ENCODE measurements around the gene TTYH3.

Gene TTYH3

DNA sequence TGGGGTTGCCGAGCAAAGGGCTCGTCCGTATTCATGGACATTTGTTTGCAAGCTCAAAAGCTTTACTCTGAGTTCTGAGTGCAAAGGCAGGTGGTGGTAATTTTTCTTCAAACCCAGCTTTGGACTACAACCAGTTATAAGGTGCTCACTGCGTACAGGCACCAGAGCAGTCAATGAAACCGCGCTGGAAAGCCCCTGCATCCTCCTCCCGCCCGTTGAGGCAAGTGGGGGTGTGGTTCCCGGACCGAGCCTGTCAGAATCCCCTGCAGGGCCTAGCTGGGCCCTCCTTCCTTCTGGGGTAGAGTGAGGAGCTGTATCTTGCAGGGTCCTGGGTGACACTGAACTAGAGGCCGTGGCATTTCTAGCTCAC is 78.5 kb downstream of the TTYH3 start:
- POLR2A ChIA-PET, result interaction anchor here (1.2 to 1.3 kb wide), 2 partner anchors 9 to 101 kb away, joined by 4 read pairs; no protein-coding TSS in a partner anchor
- no peak for DNase-seq (ENCODE audit: extremely low spot score)
- TF ChIP-seq FOXK2 (IDR thresholded peaks at IDR 0.05) (no peak), TARDBP (IDR thresholded peaks at IDR 0.05) (no peak), L3MBTL2 (conservative IDR thresholded peaks at IDR 0.05) (no peak), ELF4 (IDR thresholded peaks at IDR 0.05) (no peak), FOXM1 (IDR thresholded peaks at IDR 0.05; ENCODE audit: borderline replicate concordance) (no peak), BHLHE40 (IDR thresholded peaks at IDR 0.05; ENCODE audit: borderline replicate concordance) (no peak), CTBP1 (IDR thresholded peaks at IDR 0.05; ENCODE audit: borderline replicate concordance) (no peak), SUZ12 (IDR thresholded peaks at IDR 0.05) (no peak), ARNT (IDR thresholded peaks at IDR 0.05) (no peak)
- TF ChIP-seq, protein P1, sequence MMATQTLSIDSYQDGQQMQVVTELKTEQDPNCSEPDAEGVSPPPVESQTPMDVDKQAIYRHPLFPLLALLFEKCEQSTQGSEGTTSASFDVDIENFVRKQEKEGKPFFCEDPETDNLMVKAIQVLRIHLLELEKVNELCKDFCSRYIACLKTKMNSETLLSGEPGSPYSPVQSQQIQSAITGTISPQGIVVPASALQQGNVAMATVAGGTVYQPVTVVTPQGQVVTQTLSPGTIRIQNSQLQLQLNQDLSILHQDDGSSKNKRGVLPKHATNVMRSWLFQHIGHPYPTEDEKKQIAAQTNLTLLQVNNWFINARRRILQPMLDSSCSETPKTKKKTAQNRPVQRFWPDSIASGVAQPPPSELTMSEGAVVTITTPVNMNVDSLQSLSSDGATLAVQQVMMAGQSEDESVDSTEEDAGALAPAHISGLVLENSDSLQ (IDR thresholded peaks at IDR 0.05), result no peak
- CTCF ChIA-PET, result interaction anchor here (0.6 to 1.6 kb wide), 21 partner anchors 7 to 142 kb away, joined by 3 to 7 read pairs (median 4); no protein-coding TSS in a partner anchor

DNA sequence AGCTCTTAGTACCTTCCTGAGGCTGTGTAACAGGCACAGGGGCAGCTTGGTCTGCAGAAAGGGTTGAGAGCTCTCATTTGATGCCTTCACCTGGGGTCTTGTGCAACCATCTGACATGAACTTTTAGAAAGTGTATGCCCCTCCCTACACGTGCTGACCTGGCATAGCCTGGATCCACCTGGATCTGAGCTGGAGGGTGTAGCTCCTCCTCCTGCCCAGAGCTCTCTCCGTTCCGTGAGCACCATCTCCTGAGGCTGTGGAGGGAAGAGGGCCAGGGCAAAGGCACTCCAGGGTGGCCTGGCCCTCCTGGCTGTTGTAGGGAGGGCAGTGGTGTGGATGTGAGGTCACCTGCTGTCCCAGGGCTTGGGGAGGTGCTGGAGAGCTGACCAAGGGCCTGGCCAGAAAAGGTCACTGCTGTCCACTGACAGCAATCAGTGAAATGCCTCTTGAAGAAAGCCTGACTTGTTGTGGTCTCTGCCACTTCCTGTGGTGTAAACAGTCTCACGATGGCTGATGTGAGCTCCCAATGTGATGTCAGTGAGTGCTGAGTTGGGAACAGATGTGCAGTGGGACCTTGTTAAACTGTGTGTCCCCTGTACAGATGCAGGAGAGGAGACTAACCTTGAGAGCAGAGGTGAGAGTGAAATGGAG is 79.2 kb downstream of the TTYH3 start:
- CTCF ChIA-PET, result interaction anchor here (0.6 to 2.8 kb wide), 5 partner anchors 9 to 97 kb away, joined by 3 to 8 read pairs (median 4); no protein-coding TSS in a partner anchor
- TF ChIP-seq SUZ12 (IDR thresholded peaks at IDR 0.05), result no peak
- no peak for TF ChIP-seq ZNF384 (IDR thresholded peaks at IDR 0.05)
- TF ChIP-seq ELF4 (IDR thresholded peaks at IDR 0.05), result no peak
- TF ChIP-seq BHLHE40 (IDR thresholded peaks at IDR 0.05; ENCODE audit: borderline replicate concordance), result no peak
- TF ChIP-seq L3MBTL2 (conservative IDR thresholded peaks at IDR 0.05), result no peak
- TF ChIP-seq CTBP1 (IDR thresholded peaks at IDR 0.05; ENCODE audit: borderline replicate concordance), result no peak
- no peak for TF ChIP-seq HDGF (IDR thresholded peaks at IDR 0.05; ENCODE audit: borderline replicate concordance)
- TF ChIP-seq FOXM1 (IDR thresholded peaks at IDR 0.05; ENCODE audit: borderline replicate concordance), result no peak
- no peak for TF ChIP-seq TARDBP (IDR thresholded peaks at IDR 0.05)
- TF ChIP-seq FOXA1 (IDR thresholded peaks at IDR 0.05), result no peak
- TF ChIP-seq LEF1 (IDR thresholded peaks at IDR 0.05; ENCODE audit: borderline replicate concordance), result no peak
- no peak for TF ChIP-seq FOXK2 (IDR thresholded peaks at IDR 0.05)
- TF ChIP-seq, protein P1 (IDR thresholded peaks at IDR 0.05), result no peak
- no peak for TF ChIP-seq ARNT (IDR thresholded peaks at IDR 0.05)
- TF ChIP-seq SP1 (IDR thresholded peaks at IDR 0.05), result no peak
- no peak for TF ChIP-seq NFRKB (IDR thresholded peaks at IDR 0.05)
- POLR2A ChIA-PET, result interaction anchor here (1.2 kb wide), 1 partner anchor 10 kb away, joined by 4 read pairs; no protein-coding TSS in a partner anchor
- DNase-seq (ENCODE audit: extremely low spot score), result no peak

DNA sequence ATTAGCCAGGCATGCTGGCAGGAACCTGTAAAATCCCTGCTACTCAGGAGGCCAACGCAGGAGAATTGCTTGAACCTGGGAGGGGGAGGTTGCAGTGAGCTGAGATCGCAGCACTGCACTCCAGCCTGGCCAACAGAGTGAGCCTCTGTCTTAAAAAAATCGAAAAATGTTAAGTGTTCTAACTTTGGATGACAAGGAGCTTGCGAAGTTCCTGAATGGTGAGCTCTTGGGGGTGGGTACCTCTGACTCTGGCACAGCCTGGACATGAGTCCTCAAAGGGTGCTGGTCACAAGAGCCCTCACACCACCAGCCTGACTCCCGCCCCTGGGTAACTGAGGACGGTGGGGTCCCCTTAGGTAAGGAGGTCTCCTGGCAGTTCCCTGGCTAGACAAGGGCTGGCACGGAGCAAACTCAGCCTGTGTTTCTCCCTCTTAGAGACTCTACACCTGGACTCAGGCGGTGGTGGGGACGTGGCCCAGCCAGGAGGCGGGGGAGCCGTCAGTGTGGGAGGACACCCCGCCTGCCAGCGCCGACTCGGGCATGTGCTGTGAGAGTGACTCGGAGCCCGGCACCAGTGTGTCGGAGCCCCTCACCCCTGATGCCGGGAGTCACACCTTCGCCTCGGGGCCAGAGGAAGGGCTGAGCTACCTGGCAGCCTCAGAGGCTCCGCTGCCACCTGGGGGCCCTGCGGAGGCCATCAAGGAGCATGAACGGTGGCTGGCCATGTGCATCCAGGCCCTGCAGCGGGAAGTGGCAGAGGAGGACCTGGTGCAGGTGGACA is 80.3 kb downstream of the TTYH3 start:
- no peak for DNase-seq (ENCODE audit: extremely low spot score)
- CTCF ChIA-PET, result interaction anchor here (0.7 to 2.8 kb wide), 4 partner anchors 31 to 1104 kb away, joined by 3 to 8 read pairs (median 4); no protein-coding TSS in a partner anchor
- POLR2A ChIA-PET, result no interaction called here
- TF ChIP-seq NFRKB (IDR thresholded peaks at IDR 0.05) (no peak), HDGF (IDR thresholded peaks at IDR 0.05; ENCODE audit: borderline replicate concordance) (no peak), BHLHE40 (IDR thresholded peaks at IDR 0.05; ENCODE audit: borderline replicate concordance) (no peak), CTBP1 (IDR thresholded peaks at IDR 0.05; ENCODE audit: borderline replicate concordance) (no peak), FOXM1 (IDR thresholded peaks at IDR 0.05; ENCODE audit: borderline replicate concordance) (no peak), FOXA1 (IDR thresholded peaks at IDR 0.05) (no peak), ZNF384 (IDR thresholded peaks at IDR 0.05) (no peak), TARDBP (IDR thresholded peaks at IDR 0.05) (no peak), LEF1 (IDR thresholded peaks at IDR 0.05; ENCODE audit: borderline replicate concordance) (no peak), ARNT (IDR thresholded peaks at IDR 0.05) (no peak), L3MBTL2 (conservative IDR thresholded peaks at IDR 0.05) (no peak)
- TF ChIP-seq, protein P1 (IDR thresholded peaks at IDR 0.05), result no peak

DNA sequence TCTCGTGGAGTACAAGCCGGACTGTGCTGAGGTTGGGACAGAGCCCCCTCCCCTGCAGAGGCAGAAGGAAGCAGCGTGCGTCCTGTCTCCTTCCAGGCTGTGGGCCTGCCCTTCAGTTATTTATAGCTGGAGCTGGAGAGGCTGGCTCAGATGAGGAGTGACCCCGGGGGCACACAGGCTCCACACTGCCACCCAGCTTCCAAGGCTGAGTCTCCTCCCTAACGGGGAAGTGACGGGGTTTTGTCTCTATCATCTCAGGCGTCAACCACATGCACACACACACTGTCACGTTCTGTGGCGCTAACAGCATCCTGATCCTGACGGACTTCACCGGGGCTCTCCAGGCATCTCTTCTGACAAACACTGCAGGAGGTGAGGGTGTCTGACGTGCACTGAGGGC is 81.6 kb downstream of the TTYH3 start:
- no peak for TF ChIP-seq BHLHE40 (IDR thresholded peaks at IDR 0.05; ENCODE audit: borderline replicate concordance)
- peak; percentile 28; the same call in 1 of the 2 replicates for TF ChIP-seq L3MBTL2 (conservative IDR thresholded peaks at IDR 0.05)
- TF ChIP-seq SP1 (IDR thresholded peaks at IDR 0.05), result no peak
- no peak for TF ChIP-seq FOXA1 (IDR thresholded peaks at IDR 0.05)
- TF ChIP-seq, protein P1 (IDR thresholded peaks at IDR 0.05), result no peak
- TF ChIP-seq FOXM1 (IDR thresholded peaks at IDR 0.05; ENCODE audit: borderline replicate concordance), result no peak
- ChIA-PET POLR2A (no interaction called here), CTCF (interaction anchor here (1.6 to 2.8 kb wide), 2 partner anchors 32 to 42 kb away, joined by 5 to 8 read pairs; no protein-coding TSS in a partner anchor)
- DNase-seq (ENCODE audit: extremely low spot score), result no peak

DNA sequence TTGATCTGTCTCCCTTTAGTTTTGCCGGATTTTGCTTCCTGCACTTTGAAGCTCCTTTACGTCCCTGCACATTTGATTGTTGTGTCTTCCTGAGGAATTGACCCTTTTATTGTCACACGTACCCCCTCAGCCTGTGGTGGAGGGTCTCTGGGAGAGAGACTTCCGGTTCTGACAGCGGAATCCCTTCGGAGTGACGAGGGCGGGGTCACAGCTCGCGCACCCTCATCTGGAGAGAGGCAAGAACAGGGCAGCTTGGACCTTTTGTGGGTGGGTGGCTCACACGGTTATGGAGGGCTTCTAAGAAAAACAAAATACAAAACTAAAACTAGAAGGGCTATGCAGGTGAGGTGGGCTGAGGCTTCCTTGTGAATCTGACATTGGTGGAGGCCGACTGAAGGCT is 82.2 kb downstream of the TTYH3 start:
- ChIA-PET POLR2A (no interaction called here), CTCF (interaction anchor here (1.6 to 2.8 kb wide), 2 partner anchors 33 to 43 kb away, joined by 5 to 8 read pairs; no protein-coding TSS in a partner anchor)
- no peak for DNase-seq (ENCODE audit: extremely low spot score)
- TF ChIP-seq NFRKB (IDR thresholded peaks at IDR 0.05) (no peak), HDGF (IDR thresholded peaks at IDR 0.05; ENCODE audit: borderline replicate concordance) (no peak), TARDBP (IDR thresholded peaks at IDR 0.05) (no peak), L3MBTL2 (conservative IDR thresholded peaks at IDR 0.05) (no peak), FOXA1 (IDR thresholded peaks at IDR 0.05) (no peak), FOXK2 (IDR thresholded peaks at IDR 0.05) (no peak), ARNT (IDR thresholded peaks at IDR 0.05) (no peak), SP1 (IDR thresholded peaks at IDR 0.05) (no peak)

Data from HEK293T (cell line).